Brain pericyte (primary cell): ENCODE data around the gene CTSO.
A peak's percentile ranks its signal among the peaks of the same experiment; 100 is the strongest.
"Not testable (repeated sequence)": the region's sequence is repeated elsewhere in the genome, so short reads cannot be mapped to it uniquely, and the experiment has no call there.

Experiments used
- DNase-seq: peaks from one replicate; pipeline ENCODE4 v3.0.0-alpha.2; 2012; ENCODE audit warnings: low read depth, low spot score

Gene CTSO

GRCh38 chr4:155907556-155907955 is 46.1 kb downstream of the CTSO start:
- DNase-seq = no peak

GRCh38 chr4:155906554-155907247 is 47.0 kb downstream of the CTSO start:
- DNase-seq = peak; percentile 91

GRCh38 chr4:155904331-155904730 is 49.3 kb downstream of the CTSO start:
- DNase-seq = no peak

- DNase-seq = no peak
These were observed 50.2 kb downstream of the CTSO start, which contains the start of gene TDO2 for GRCh38 chr4:155903453-155903852. Gene TDO2 (plus strand): TSS chr4:155903696. CDS start chr4:155903759, 63 bp downstream.

- no peak for DNase-seq
These were observed 52.7 kb downstream of the CTSO start for GRCh38 chr4:155901013-155901412.

- DNase-seq = no peak
These were observed 53.3 kb downstream of the CTSO start for GRCh38 chr4:155900381-155900780.

GRCh38 chr4:155899891-155900290 is 53.8 kb downstream of the CTSO start:
- no peak for DNase-seq

- DNase-seq = not testable (repeated sequence)
These were observed 55.3 kb downstream of the CTSO start for GRCh38 chr4:155898371-155898770.

GRCh38 chr4:155891058-155891457 is 62.6 kb downstream of the CTSO start:
- DNase-seq = no peak

GRCh38 chr4:155889946-155890345 is 63.7 kb downstream of the CTSO start:
- DNase-seq = no peak

GRCh38 chr4:155889031-155889793 is 64.5 kb downstream of the CTSO start:
- DNase-seq = no peak

- no peak for DNase-seq
These were observed 65.7 kb downstream of the CTSO start for GRCh38 chr4:155887847-155888570.

GRCh38 chr4:155887045-155887444 is 66.6 kb downstream of the CTSO start:
- no peak for DNase-seq

- no peak for DNase-seq
These were observed 68.0 kb downstream of the CTSO start for GRCh38 chr4:155885666-155886065.

GRCh38 chr4:155883895-155884294 is 69.8 kb downstream of the CTSO start:
- DNase-seq = no peak

- DNase-seq = no peak
These were observed 72.1 kb downstream of the CTSO start for GRCh38 chr4:155881555-155881954.

- no peak for DNase-seq
These were observed 73.9 kb downstream of the CTSO start for GRCh38 chr4:155879767-155880166.

- no peak for DNase-seq
These were observed 75.1 kb downstream of the CTSO start for GRCh38 chr4:155878611-155879010.

GRCh38 chr4:155877971-155878370 is 75.7 kb downstream of the CTSO start:
- no peak for DNase-seq

- DNase-seq = no peak
These were observed 77.8 kb downstream of the CTSO start for GRCh38 chr4:155875878-155876277.
